ENCODE results near the gene GIT2.
"Not testable (repeated sequence)": the region's sequence is repeated elsewhere in the genome, so short reads cannot be mapped to it uniquely, and the experiment has no call there.

GIT2 gene

DNA sequence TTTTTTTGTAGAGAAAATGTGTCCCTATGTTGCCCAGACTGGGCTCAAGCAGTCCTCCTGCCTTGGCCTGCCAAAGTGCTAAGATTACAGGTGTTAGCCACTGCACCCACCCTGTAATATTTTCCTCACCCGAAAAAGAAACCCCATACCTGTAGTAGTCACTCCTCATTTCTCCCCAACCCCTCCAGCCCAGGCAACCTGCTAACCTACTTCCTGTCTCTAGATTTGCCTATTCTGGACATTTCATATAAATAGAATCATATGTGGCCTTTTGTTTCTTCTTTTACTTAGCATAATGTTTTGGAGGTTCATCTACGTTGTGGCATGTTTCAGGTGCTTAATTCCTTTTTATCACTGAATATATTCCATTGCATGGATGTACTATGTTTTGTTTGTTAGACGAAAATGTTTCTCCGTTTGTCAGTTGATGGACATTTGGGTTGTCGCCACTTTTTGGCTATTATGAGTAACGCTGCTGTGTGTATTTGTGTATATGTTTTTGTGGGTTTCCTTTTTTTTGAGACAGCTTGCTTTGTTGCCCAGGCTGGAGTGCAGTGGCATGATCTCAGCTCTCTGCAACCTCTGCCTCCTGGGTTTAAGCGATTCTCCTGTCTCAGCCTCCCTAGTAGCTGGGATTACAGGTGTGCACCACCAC, 9.3 kb upstream of the GIT2 start:
- DNase-seq, result no peak

DNA sequence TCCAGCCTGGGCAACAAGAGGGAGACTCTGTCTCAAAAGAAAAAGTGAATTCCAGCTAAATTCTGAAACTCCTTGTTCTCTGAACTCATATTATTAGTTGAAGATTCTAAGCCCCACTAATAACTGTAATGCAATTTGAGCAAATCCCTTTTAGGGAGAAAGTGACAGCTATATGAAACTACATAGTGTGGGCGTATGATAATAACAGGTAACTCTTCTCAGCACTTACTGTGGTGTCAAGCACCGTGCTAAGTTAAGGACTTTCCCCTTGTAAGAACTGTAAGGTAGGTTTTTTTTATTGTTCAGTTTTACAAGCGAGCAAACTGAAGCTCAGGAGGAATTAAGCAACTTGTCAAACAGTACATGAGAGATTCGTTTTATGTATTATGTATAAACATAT, 8.4 kb upstream of the GIT2 start:
- DNase-seq, result no peak

DNA sequence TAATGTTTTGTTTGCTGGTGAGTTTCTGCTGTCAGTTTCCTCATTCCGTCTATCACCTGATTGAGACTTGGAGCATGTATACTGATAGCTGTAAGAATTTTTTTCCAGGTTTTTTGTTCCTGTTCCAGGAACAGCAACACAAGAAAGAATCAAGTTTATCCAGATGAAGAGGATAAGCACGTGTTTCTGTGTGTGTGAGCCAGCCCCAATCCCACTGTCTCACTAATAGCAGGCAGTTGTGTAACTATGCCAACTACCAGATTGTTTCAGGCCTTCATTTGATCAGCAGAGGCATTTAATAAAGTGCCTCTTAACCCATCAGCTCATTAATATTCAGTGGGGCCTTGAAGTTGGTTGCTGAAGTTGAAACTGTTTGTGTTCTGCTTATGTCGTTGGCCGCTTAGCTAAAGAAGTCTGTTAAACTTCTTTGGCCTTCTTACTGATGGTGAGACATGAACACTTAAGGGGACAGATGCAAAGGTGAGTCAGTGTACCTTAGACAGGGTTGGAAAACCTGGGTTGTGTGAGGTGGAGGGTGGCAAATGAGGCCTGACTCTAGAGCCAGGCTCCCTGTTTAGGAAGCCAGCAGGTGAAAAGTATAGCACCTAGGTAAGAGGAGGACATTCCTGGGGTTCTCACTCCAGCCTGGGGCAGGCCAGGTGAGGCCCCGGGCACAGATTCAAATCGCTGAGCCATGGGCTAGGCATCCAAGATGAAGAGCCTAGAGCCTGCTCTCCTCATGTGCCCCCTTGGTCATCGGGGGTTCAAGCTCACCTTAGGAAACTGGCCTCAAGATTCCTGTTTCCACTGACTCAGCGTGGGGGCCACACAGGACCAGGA, 6.7 kb upstream of the GIT2 start:
- no peak for DNase-seq

DNA sequence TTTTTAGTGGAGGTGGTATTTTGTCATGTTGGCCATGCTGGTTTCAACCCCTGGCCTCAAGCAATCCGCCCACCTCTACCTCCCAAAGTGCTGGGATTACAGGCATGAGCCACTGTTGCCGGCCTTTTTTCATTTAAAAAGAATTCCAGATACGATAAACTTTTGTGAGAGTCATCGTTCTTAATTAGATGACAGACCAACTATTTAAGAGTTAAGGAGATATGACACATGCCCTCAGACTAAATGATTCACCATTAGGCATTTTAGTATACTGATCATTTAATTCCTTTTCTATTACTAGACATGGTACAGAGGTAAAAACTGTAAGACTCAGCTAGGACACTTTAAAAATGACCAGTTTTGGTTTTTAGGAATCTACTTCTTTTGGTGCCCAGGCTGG, 5.4 kb upstream of the GIT2 start:
- DNase-seq, result no peak

DNA sequence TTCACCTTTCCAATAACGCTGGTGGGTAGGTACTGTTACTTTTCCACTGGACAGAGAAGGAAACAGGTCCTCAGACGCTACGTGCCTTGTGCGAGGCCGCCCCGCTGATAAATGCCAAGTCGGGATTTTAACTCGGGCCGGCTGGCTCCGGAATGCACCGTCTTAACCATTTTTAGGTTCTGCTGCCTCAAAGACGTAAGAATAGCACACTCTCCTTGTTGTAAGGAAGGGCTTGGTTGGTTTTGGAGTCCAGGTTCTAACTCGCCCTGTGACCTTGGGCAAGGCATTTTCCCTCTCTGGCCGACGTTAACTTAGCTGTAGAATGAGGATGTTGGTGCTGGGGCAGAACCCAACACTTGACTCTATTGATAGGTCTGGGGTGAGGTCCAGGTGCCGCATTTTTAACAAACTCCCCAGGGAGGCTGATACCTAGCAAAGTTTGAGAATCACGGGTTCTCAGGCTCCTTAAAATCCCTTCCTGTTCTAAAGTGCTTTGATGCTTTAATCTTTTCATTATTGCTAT, 3.9 kb upstream of the GIT2 start:
- DNase-seq, result no peak

DNA sequence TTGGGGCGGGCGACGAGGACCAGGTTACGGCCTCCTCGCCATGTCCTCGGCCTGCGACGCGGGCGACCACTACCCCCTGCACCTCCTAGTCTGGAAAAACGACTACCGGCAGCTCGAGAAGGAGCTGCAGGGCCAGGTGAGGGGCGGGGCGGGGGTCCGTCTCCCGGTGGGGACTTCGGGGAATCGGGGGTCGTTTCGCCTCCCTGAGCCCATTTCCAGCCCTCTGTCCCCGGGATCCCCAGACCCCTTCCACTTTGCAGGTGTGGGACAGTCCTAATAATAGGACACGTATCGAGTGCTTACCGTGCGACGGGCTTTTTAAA, 3.4 kb upstream of the GIT2 start:
- no peak for DNase-seq

DNA sequence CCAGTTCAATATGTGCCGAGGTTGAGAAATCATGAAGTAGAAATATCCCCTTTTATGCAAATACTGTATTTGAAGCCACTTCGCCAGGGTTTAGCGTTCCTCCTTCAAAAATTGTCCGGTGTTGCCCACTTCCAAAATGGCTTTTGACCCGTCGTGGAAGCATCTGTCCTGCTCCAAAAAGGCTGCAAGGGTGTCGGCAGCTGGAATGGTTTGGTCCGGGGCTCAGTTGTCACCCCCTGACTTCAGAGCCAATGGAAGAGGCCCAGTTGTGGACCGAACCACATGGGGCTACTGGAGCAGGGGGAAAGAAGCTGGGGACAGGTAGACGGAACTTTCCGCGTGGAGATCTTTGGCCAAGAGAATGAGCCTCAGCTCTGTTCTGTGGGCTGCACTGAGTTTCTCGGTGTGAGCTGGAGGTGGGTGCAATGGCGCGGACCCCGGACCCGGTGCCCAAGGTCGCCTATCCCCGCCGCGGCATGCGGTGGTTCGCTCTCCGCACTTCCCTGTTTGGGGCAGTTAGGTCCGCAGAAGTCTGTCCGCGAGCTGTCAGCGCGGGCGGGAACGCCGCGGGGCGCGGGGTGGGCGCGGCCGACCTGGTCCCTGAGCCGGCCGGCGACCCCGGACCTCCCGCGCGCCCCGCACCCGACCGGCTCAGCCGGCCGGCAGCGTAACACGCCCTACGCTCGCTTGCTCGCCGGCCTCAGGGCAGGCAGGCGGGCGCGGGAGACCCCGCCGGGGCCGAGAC, 2.9 kb upstream of the GIT2 start, which contains the start of gene ANKRD13A:
TSS of gene ANKRD13A (plus strand) at position 527 of the 745 bp plus-strand sequence. CDS start 259 bp downstream, outside the sequence.
- DNase-seq, result peak; percentile 83 to 84

DNA sequence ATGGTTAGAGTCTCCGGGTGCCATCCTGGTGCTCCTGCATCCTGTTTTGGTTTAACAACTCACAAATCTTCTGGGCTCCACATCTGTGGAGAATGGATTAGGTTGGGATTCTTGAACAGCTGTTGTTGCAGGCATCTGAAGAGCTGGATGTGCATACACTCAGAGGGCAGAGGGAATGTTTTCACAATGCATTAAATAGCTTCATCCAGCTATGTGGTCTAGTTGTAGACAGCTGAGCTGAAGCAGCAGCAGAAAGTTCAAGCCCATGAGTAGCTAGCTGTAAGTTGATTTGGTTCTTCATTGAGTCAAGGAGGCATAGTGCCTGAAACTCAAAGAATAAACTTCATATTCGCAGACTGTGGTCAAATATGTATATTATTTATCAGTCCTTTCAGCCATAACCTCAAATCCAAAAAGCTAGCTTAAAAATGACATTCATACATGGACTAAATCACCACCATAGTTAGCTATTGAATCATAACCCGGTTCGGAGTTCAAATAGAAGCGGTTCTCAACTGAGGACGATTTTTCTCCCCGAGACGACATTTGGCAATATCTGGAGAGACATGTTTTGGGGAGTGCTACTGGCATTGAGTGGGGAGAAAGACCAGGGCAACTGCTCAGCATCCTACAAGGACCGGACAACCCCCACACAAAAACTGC, 2.2 kb upstream of the GIT2 start:
- DNase-seq, result no peak

DNA sequence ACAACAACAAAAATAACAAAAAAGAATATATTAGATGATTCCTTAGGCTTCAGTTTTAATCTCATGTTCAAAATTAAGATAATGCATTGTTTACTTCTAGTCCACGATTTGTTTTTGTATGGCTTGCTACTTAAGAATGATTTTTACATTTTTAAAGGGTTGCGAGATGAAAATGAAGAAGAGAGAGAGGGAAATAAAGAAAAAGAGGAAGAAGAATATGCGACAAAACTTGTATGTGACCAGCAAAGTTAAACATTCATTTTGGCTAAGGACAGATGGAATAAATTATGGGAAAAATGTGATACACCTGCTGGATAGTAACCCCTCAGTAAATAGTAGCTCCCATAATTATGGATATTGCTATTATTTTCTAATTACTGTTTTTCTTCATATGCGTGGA, 1.2 kb upstream of the GIT2 start:
- DNase-seq, result no peak

DNA sequence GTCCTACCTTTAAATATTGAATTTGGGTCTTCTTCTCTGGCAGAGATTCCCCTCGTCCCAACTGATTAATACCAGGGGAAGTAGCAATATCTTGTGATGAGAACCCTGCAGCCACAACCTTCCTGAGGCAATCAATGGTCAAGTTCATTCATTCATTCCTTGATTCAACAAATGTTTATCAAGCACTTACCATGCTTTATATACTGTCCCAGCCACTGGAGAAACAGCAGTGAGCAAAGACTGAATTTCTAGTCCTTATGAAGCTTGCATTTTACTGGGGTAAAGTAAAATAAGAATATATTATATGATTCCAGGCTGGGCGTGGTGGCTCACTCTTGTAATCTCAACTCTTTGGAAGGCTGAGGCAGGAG, 300 bp upstream of the GIT2 start:
- DNase-seq, result no peak

DNA sequence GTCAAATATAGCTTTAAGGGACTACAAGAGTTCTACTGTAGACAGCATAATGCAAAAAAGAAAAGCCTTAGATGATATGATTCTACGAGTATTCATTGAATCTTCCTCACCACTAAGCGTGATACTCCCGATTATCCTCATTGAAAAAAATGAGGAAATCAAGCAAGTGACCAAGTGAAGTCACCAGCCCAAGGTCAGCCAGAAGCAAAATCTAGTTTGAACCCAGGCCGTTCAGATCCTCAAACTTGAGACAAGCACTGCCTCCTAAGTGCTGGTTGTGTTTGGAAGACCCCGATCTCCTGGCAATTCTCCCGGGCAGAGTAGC, 845 bp downstream of the GIT2 start:
- DNase-seq, result no peak

DNA sequence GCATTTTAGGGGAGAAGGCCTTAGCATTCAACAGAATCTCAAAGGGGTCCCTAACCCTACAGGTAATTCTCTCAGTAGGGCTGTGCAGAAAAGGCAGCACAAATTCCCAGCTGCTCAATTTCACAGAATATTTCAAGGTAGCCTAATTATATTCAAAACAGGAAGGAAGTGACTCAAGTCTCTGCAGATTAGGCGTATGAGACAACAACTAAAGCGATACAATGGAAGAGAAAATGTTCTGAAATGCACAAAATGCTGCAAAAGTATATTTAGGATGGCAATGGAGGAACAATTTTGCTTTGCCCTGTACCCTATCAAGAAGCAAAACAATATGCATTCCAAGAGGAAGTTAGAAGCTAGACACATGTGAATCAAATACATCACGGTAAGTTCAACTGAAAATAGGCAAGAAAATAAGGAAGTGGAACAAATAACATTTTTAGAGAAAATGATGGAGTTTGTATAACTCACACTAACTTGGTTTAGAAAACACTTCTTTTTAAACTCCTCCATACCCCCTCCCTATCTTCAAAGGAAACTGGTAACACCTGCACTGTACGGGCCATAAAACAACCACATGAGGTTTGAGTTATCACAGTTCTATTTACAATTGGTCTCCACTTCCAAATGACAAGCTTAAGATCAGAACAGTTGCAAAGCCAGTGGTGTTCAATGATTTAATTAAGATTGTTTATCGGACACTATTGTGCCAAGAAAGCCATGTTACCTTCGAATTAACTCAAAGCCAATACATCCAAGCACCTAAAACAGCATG, 1.6 kb downstream of the GIT2 start:
- DNase-seq, result no peak

DNA sequence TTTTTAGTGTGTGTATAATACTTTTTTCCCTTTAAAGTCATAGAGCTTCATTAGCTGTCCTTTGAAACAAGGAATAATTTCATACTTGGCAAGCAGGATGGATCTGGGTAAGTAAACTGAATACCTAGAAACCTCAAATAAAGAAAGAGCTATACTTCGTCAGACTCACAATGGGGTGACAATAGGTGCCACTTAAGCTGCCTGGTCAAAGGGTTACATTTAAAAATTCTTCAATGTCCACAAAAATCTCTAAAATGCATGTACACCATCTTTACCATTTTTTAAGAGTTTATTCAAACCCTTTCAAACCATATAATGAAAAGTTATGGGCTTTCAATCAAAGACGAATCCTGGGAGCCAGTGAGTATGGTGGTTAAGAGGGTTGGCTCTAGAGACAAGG, 3.1 kb downstream of the GIT2 start:
- DNase-seq, result no peak

DNA sequence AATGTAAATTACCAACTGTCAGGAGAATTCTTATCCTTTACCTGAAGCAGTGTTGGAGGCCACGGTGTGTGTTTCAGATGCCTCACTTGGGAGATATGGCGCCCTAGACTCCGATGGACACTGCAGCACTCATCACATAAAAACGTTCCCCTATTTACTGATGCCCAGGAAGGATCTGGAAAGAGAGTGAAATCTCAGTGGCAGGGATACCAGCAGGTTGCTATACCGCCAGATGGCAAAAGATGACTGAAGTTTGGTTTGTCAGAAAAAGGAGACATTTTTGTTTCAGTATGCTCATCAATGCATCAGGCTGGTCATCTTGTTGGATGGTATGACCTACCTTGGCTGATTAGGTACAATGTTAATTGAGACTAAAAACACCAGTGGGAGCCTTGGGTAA, 4.6 kb downstream of the GIT2 start:
- DNase-seq, result no peak

DNA sequence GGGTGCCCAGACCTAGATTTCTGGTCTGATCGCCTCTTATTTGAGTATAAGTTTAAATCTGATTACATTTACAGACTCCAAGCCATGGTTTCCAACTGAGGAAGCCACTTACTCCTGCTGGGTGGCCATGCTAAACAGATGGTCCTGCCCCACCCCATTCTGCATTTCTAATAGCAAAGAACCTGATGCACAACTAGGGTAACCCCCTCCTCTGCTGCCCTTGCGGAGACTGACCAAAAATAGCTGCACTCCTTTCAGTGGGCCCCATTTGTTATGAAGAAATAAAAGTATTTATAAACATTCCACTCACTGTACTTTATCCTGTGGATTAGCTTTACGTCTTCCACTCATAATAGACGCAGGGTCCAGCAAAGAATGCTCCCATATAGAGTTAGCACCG, 6.8 kb downstream of the GIT2 start:
- DNase-seq, result no peak

DNA sequence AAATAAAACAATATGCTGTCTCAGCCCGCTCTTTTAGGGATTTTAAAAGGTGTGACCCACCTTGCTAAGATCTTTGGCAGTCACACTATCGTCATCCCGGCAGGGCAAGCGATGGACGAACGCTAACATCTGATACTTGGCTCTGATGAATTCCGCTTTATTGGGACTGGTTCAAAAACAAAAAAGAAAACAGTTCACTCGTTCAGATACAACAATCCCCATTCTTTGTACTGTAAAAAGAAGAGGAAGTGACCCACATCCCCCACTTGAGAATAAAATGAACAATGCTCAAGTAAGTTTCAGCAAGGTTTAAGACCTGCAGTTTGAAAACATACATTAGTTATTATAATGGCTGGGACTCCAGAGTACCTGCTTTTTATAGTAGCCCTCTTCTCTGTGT, 7.3 kb downstream of the GIT2 start:
- DNase-seq, result no peak

DNA sequence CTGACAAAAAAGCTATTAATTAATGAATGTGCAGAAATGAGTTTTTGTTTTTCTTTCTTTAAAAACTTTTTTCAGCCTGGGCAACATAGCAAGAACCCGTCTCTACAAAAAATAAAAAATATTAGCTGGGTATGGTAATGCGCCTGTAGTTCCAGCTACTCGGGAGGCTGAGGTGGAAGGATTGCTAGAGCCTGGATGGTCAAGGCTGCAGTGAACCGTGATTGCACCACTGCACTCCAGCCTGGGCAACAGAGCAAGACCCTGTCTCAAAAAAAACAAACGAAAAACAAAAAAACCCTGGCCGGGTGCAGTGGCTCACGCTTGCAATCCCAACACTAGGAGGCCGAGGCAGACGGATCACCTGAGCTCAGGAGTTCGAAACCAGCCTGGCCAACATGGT, 7.9 kb downstream of the GIT2 start:
- no peak for DNase-seq

DNA sequence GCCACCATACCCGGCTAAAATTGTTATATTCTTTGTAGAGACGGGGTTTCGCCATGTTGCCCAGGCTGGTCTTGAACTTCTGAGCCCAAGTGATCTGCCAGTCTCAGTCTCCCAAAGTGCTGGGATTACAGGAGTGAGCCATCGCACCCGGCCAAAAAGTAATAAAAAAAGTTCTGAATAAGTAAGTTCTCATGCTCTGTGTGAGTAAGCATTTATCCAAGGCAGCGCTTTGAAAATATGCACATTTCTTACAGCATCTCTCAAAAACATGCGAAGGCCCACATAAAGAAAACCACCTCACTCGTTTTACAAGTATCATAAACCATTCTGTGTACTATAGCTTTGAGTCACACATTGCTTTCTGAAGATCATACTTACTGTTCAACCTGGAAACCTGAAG, 8.6 kb downstream of the GIT2 start:
- DNase-seq, result no peak

DNA sequence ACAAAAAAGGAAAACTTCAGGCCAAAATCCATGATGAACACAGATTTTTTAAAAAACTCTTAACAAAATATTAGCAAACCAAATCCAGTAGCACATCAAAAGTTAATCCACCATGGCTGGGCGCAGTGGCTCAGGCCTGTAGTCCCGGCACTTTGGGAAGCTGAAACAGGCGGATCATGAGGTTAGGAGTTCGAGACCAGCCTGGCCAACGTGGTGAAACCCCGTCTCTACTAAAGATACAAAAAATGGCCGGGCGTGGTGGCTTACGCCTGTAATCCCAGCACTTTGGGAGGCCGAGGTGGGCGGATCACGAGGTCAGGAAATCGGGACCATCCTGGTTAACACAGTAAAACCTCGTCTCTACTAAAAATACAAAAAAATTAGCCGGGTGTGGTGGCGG, 9.9 kb downstream of the GIT2 start:
- not testable (repeated sequence) for DNase-seq

DNA sequence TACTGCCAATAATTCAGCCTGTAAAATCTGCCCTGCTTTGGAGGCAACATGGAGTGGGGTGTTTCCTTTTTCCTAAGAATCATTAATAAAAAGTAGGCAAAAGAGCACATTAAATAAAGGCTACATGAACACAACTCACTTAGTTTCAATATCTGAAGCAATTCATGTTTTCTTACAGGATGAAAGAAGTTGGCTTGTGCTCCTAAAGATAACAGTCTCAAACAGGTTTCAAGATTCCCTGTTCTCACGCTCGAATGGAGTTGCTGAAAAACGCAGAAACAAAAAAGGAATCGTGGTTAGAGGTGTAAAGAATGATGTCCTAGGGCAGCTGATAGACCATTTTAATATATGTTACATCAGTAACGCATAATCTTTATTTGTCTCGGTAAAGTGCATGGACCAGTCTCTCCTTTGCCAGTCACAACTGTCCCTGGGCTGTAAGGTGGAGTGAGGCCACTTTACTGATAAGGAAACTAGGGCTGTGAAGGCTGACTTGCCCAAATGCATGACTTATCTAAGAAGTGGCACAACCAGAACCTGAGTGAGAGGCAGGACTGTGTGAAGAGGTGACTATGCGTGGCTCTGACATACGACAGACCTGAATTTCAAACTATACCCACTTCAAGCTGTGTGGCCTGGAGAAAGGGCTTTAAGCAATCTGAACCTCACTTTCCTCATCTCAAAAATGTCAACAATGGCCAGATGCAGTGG, 12.6 kb downstream of the GIT2 start:
- DNase-seq, result no peak

DNA sequence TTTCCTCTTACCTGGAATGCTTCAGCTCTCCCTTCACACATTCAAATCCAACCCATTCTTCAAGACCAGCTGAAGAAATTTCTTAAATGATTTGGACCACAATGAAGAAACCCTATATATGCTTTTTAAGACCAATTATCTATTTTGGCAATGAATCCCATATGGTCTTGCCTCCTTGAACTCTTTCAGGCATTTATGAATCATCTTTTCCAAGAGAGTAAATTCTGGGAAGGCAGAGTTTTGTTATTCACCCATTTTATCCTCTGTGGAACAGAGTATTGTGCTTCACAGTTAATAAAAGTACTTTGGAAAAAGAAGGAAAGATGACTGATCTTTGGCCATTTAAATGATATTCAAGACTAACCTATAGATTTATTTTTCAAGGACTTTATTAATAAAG, 14.0 kb downstream of the GIT2 start:
- DNase-seq, result no peak

DNA sequence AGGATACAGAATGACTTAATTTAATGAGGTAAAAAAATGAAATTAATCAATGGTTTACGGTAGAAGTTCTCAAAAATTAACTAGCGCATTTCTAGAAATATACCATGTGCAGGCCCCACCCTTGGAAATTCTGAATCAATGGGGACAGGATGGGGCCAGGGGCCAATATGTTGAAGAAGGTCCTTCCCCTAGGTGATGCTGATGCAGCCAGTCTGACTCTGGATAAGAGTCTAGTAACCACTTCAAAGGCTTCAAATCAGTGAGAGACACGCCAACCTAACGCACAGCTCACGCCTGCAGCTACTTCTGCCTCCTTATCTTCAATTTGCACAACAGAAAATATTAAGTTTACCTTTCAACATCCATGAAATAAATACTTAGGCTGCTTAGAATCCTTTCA, 14.9 kb downstream of the GIT2 start:
- no peak for DNase-seq

Data from SHP77 (cell line).